GM19455 (cell line): ENCODE measurements around the gene CT45A1.
A peak's percentile ranks its signal among the peaks of the same experiment; 100 is the strongest.
"Not testable (repeated sequence)": the region's sequence is repeated elsewhere in the genome, so short reads cannot be mapped to it uniquely, and the experiment has no call there.

Experiments used
- ATAC-seq: cut with Tn5 transposase; IDR thresholded peaks from one replicate; pipeline ENCODE4 v1.9.1; 2021; ENCODE audit not compliant: unreplicated experiment

Gene CT45A1, protein sequence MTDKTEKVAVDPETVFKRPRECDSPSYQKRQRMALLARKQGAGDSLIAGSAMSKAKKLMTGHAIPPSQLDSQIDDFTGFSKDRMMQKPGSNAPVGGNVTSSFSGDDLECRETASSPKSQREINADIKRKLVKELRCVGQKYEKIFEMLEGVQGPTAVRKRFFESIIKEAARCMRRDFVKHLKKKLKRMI

GRCh38 chrX:135713183-135713689 lies at the start of gene CT45A1:
Gene CT45A1, plus strand, starts transcription at chrX:135713639. Its CDS starts 5,302 bp downstream, at chrX:135718941.
- not testable (repeated sequence) for ATAC-seq

DNA sequence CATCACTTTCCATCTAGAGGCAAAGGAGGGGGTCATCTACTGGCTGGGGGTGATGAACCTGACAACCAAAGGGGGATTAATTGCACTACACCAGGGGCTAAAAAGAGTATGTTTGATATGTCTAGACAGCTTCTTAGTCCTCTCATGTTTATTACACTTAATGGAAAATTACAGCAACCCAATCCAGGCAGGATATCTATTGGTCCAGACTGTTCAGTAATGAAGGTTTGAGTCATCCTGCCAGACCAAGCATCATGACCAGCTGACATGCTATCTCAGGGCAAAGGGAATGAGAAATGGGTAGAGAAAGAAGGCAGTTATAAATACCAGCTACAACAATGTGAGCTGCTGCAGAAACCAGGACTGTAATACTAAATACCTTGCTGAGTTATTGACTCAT lies 40.5 kb upstream of the CT45A1 start:
- ATAC-seq = not testable (repeated sequence)

DNA sequence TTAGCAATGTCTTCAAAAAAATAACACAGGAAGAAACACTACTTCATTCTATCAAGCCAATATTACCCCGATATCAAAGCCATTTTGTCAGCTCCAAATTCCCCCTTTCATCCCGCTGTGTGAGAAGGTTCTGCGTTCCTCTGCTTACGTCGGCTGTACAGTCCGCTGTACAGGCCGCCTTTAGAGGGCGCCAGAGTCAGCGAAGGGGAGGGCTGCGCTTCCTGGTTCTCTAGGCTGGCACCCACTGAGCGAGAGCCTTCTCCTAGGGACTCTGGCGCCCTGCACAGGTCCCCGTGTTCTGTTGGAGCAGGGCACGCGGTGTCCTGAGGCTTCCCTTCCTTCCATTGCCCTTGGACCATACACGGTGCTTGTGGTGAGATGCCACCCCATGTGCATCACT lies 25.3 kb upstream of the CT45A1 start:
- ATAC-seq = no peak

DNA sequence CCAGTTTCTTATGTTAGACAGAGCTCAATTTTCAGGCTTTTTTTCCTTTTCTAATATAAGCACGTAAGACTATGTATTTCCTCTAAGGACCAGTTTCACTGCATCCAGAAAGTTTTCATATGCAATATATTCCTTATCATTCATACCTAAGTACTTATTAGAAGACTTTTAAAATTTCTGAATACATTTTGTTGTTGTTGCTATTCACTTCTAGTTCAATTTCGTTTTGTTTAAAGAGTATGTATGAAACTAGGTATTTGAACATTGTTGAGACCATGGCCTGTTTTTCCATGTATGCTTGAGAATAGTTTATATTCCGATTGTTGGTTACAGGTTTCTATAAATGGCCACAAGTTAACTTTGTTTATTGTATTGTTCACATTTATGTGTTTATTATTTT lies 18.0 kb upstream of the CT45A1 start:
- no peak for ATAC-seq

DNA sequence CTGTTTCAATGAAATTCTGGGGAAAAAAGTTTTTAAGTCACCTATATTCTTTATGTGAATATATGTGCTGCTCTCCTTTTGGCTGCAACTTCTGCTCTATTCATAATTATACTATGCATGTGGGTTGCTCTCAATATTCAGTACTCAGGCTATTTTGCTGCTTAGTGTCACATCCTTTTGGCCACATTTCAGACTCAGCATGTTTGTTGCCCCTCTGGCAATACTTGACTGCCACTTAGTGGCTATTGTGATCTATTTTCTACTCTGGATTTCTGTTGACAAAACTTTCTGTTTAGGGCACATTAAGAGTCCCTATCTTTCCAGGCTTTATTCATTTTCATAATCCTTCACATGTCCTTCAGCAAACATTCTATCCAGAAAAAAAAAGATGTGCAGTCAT lies 15.8 kb upstream of the CT45A1 start:
- ATAC-seq = no peak

GRCh38 chrX:135698924-135699323 lies 14.5 kb upstream of the CT45A1 start:
- no peak for ATAC-seq

- ATAC-seq = no peak
Measured at GRCh38 chrX:135707880-135708279, 5.6 kb upstream of the CT45A1 start.

DNA sequence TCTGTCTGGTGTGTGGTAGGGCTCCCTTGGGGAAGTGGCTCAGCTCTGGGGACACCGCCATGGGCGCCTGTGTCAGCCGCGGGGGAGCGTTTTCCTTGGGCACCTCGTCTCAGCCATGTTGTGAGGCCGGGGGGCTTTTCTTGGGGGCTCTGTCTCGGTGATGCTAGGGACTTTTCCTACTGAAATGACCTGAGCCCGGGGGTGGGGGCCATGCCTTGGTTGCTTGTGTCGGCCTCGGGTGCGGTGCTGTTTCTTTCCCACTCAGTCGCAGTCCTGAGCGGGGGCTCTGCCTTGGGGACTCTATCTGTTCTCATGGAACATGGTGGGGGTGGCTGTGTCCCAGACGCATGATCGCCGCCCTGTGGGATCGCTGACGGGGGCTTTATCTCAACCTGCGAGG lies 356 bp downstream of the CT45A1 start:
- ATAC-seq = no peak

DNA sequence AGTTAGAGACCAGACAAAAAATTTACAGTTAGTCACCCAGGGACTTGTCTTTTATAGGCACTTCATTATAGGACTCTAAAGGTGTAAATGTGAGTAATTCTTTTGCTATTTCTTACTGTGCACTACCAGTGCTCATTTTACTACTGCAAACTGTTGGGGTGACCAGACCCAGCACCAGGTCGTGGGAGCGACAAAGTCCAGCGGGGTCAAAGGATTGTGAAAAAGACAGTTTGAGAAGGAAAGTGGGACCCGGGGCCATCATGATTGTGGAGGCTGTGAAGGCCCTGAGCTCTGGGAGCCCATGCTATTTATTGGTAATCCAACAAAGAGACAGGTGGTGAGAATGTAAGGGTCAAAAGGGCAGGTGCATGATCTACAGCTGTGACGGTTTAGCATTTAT lies 21.2 kb downstream of the CT45A1 start:
- ATAC-seq = not testable (repeated sequence)

- no peak for ATAC-seq
Measured at GRCh38 chrX:135737366-135738071, 24.1 kb downstream of the CT45A1 start.

GRCh38 chrX:135740681-135741149 lies 27.3 kb downstream of the CT45A1 start:
- peak; percentile 61 for ATAC-seq

- no peak for ATAC-seq
Measured at GRCh38 chrX:135741192-135741715, 27.8 kb downstream of the CT45A1 start.

DNA sequence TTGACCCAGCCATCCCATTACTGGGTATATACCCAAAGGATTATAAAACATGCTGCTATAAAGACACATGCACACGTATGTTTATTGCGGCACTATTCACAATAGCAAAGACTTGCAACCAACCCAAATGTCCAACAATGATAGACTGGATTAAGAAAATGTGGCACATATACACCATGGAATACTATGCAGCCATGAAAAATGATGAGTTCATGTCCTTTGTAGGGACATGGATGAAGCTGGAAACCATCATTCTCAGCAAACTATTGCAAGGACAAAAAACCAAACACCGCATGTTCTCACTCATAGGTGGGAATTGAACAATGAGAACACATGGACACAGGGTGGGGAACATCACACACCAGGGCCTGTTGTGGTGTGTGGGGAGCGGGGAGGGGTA lies 31.3 kb downstream of the CT45A1 start:
- not testable (repeated sequence) for ATAC-seq

GRCh38 chrX:135768091-135768490 lies 54.7 kb downstream of the CT45A1 start, which contains the start of gene CT45A3:
Gene CT45A3, minus strand, starts transcription at chrX:135768191. Its CDS starts 3,747 bp downstream, at chrX:135764444.
- not testable (repeated sequence) for ATAC-seq
